A549 (cell line): ENCODE measurements around the gene WDCP.

Experiments used
- BHLHE40 ChIP-seq: IDR thresholded peaks from 2 replicates; pipeline ENCODE4 v1.6.1; 2012; ENCODE audit warnings: low read depth, low read length, inconsistent platforms
- CBX2 ChIP-seq: fragments of 200-600 bp; sonication (generic); IDR thresholded peaks from 2 replicates; pipeline ENCODE4 v1.6.1; 2016; ENCODE audit warnings: low read depth, mild to moderate bottlenecking, borderline replicate concordance
- CEBPB ChIP-seq, 2 experiments: fragments of >200 bp in 1 of 2; sonication (Bioruptor Twin) in 1 of 2; formaldehyde crosslinking in 1 of 2; IDR thresholded peaks; 2 replicates each; pipeline ENCODE4 v1.6.1; 2012 to 2016
- CHD2 ChIP-seq: fragments of 150-350 bp; IDR thresholded peaks from 2 replicates; pipeline ENCODE4 v1.6.1; 2014; ENCODE audit warnings: low read length; ENCODE audit not compliant: partially characterized antibody
- EP300 ChIP-seq, 2 experiments: fragments of >200 bp; sonication (Bioruptor Twin); formaldehyde crosslinking; IDR thresholded peaks; 2 replicates in 1 of 2; 3 replicates in 1 of 2; pipeline ENCODE4 v1.6.1; 2016 to 2017
- ESRRA ChIP-seq: fragments of 150-350 bp; IDR thresholded peaks from 2 replicates; pipeline ENCODE4 v1.6.1; 2014; ENCODE audit warnings: mild to moderate bottlenecking, low read length, borderline replicate concordance
- FOXS1 ChIP-seq: fragments of 250-450 bp; sonication (Bioruptor Pico); IDR thresholded peaks from 2 replicates; pipeline ENCODE4 v1.5.0; 2020; ENCODE audit warnings: mild to moderate bottlenecking, moderate library complexity
- PHF8 ChIP-seq: fragments of 200-600 bp; sonication (generic); IDR thresholded peaks from 2 replicates; pipeline ENCODE4 v1.6.1; 2016; ENCODE audit warnings: low read depth, mild to moderate bottlenecking, antibody characterized with exemption, moderate library complexity, borderline replicate concordance
- POLR2A ChIP-seq: IDR thresholded peaks from 2 replicates; pipeline ENCODE4 v1.6.1; 2012; ENCODE audit warnings: mild to moderate bottlenecking, low read length
- RCOR1 ChIP-seq: fragments of 150-350 bp; IDR thresholded peaks from 2 replicates; pipeline ENCODE4 v1.6.1; 2014; ENCODE audit warnings: antibody characterized with exemption, low read length, low read depth
- RFX5 ChIP-seq: fragments of 450-650 bp; IDR thresholded peaks from 2 replicates; pipeline ENCODE4 v1.7.1; 2014; ENCODE audit warnings: antibody characterized with exemption, mild to moderate bottlenecking, moderate library complexity
- TF ChIP-seq, protein P1 (sequence below): fragments of 150-350 bp; IDR thresholded peaks from 2 replicates; pipeline ENCODE4 v1.6.1; 2014; ENCODE audit warnings: low read depth, mild to moderate bottlenecking, low read length
- TF ChIP-seq, protein P2 (sequence below): fragments of >200 bp; sonication (Bioruptor Twin); formaldehyde crosslinking; IDR thresholded peaks from 3 replicates; pipeline ENCODE4 v1.5.1; 2016
- TF ChIP-seq, protein P3 (sequence below): fragments of 200-600 bp; sonication (generic); IDR thresholded peaks from 2 replicates; pipeline ENCODE4 v1.6.1; 2016; ENCODE audit warnings: antibody characterized with exemption, mild to moderate bottlenecking, moderate library complexity

DNA sequence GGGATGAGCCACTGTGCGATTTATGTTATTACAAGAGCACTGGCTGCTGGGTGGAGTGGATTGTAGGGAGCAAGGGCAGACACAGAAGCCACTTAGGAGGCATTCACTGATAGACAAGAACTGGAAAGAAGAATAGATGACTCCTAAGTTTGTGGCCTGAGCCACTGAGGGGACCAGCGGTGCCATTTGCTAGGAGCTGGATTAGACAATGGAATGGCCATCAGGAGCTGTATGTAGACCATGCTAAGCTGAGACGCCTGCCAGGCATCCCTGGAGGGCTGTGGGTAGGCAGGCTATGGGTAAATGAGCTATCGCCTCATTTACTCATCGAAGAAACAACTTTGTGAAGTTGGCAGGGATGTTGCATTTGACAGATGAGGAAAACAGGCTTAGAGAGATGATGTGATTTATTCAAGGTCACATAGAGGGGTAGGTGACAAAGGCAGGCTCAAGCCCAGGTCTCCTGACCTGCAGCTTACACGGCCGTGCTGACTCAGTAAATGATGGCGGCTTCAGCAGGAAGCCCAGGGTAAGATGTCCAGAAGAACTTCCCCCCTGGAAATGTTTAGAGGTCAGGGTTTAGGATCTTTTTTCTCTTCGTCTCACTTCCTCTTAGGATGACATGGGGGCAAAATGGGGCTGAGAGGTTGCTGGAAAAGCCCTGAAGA, 34.5 kb downstream of the WDCP start:
- TF ChIP-seq, protein P1, sequence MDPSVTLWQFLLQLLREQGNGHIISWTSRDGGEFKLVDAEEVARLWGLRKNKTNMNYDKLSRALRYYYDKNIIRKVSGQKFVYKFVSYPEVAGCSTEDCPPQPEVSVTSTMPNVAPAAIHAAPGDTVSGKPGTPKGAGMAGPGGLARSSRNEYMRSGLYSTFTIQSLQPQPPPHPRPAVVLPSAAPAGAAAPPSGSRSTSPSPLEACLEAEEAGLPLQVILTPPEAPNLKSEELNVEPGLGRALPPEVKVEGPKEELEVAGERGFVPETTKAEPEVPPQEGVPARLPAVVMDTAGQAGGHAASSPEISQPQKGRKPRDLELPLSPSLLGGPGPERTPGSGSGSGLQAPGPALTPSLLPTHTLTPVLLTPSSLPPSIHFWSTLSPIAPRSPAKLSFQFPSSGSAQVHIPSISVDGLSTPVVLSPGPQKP, result no peak
- no peak for TF ChIP-seq POLR2A
- TF ChIP-seq, protein P2, sequence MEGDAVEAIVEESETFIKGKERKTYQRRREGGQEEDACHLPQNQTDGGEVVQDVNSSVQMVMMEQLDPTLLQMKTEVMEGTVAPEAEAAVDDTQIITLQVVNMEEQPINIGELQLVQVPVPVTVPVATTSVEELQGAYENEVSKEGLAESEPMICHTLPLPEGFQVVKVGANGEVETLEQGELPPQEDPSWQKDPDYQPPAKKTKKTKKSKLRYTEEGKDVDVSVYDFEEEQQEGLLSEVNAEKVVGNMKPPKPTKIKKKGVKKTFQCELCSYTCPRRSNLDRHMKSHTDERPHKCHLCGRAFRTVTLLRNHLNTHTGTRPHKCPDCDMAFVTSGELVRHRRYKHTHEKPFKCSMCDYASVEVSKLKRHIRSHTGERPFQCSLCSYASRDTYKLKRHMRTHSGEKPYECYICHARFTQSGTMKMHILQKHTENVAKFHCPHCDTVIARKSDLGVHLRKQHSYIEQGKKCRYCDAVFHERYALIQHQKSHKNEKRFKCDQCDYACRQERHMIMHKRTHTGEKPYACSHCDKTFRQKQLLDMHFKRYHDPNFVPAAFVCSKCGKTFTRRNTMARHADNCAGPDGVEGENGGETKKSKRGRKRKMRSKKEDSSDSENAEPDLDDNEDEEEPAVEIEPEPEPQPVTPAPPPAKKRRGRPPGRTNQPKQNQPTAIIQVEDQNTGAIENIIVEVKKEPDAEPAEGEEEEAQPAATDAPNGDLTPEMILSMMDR, result no peak
- no peak for TF ChIP-seq FOXS1 (CRISPR knock-in tag)
- no peak for TF ChIP-seq RFX5
- TF ChIP-seq PHF8, result no peak
- TF ChIP-seq BHLHE40, result no peak
- no peak for TF ChIP-seq CBX2
- TF ChIP-seq ESRRA, result no peak
- TF ChIP-seq CHD2, result no peak
- TF ChIP-seq RCOR1, result no peak
- TF ChIP-seq, protein P3, sequence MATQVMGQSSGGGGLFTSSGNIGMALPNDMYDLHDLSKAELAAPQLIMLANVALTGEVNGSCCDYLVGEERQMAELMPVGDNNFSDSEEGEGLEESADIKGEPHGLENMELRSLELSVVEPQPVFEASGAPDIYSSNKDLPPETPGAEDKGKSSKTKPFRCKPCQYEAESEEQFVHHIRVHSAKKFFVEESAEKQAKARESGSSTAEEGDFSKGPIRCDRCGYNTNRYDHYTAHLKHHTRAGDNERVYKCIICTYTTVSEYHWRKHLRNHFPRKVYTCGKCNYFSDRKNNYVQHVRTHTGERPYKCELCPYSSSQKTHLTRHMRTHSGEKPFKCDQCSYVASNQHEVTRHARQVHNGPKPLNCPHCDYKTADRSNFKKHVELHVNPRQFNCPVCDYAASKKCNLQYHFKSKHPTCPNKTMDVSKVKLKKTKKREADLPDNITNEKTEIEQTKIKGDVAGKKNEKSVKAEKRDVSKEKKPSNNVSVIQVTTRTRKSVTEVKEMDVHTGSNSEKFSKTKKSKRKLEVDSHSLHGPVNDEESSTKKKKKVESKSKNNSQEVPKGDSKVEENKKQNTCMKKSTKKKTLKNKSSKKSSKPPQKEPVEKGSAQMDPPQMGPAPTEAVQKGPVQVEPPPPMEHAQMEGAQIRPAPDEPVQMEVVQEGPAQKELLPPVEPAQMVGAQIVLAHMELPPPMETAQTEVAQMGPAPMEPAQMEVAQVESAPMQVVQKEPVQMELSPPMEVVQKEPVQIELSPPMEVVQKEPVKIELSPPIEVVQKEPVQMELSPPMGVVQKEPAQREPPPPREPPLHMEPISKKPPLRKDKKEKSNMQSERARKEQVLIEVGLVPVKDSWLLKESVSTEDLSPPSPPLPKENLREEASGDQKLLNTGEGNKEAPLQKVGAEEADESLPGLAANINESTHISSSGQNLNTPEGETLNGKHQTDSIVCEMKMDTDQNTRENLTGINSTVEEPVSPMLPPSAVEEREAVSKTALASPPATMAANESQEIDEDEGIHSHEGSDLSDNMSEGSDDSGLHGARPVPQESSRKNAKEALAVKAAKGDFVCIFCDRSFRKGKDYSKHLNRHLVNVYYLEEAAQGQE, result no peak
- no peak for TF ChIP-seq EP300 (IDR thresholded peaks at IDR 0.05)
- TF ChIP-seq CEBPB (IDR thresholded peaks at IDR 0.05), result no peak
